GM13977 (cell line): ENCODE data around the gene GRIP1.

ENCODE experiments used
- DNase-seq: peaks from one replicate; pipeline ENCODE4 v3.0.0; 2012; ENCODE audit warnings: low spot score
- in situ Hi-C: fragments of 300-500 bp; cut with MboI; formaldehyde crosslinking; loops from one replicate; pipeline ENCODE4 v1.12.0; 2022; ENCODE audit warnings: low sequenced_read_pairs, low pct_unique_long_range_greater_than_20kb, mixed read lengths, inconsistent platforms; ENCODE audit not compliant: unreplicated experiment
- TF ChIP-seq, protein P1 (sequence below): IDR thresholded peaks from 2 replicates; pipeline ENCODE4 v1.5.1; 2012; ENCODE audit warnings: mild to moderate bottlenecking, control low read depth; ENCODE audit not compliant: insufficient read depth; ENCODE audit errors: extremely low read depth, missing control alignments

The GRIP1 gene

DNA sequence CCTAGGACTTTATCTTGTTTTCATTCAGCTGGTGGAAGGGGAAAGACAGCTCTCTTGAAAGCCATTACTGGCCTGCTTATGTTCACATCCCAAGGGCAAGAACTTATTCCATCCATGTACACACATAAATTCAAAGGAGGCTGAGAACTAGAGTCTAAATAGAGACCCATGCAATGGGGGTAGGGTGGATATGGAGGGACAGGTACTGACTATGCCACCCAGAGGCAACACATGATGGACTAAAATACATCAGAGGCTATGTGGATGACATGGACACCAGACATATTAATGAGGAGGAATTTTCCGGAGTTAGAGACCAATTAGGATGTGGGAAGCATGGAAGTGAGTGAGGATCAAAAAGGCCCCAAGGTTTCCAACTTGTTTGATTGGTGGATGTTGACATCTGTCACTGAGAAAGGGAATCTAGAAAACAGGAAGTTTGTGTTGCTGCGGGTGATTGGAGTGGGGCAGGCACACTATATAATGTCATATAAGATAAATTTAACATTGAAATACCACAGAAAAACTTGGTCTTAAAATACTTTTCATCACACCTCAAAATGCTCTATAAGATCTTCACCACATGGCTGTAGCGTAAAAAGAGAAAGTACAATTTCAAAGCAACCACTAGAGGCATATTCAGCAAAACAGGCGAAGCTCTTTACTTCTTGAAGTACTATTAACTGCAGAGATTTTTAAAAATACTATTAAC lies 130.4 kb downstream of the GRIP1 start:
- in situ Hi-C loops = no loop called here
- TF ChIP-seq, protein P1, sequence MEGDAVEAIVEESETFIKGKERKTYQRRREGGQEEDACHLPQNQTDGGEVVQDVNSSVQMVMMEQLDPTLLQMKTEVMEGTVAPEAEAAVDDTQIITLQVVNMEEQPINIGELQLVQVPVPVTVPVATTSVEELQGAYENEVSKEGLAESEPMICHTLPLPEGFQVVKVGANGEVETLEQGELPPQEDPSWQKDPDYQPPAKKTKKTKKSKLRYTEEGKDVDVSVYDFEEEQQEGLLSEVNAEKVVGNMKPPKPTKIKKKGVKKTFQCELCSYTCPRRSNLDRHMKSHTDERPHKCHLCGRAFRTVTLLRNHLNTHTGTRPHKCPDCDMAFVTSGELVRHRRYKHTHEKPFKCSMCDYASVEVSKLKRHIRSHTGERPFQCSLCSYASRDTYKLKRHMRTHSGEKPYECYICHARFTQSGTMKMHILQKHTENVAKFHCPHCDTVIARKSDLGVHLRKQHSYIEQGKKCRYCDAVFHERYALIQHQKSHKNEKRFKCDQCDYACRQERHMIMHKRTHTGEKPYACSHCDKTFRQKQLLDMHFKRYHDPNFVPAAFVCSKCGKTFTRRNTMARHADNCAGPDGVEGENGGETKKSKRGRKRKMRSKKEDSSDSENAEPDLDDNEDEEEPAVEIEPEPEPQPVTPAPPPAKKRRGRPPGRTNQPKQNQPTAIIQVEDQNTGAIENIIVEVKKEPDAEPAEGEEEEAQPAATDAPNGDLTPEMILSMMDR = peak; percentile 38
- no peak for DNase-seq

DNA sequence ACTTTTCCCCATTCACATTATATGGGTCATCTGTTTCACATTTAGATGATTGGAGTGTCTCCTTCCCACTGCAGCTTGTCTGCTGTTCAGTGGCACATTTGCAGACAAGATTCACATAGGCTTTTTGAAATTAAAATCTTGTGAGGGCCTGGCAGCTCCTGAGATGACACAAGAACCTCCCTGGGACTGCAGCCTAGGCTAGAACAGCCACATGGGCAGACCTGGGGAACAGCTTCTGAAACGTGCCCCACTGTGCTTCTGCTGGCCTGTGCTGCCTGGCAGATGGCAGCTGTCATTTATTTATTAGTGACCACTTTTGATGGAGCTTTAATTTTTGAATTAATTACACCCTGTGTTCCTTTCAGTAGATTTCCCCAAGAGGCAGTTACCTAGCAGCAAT lies 137.4 kb downstream of the GRIP1 start:
- DNase-seq = no peak
- TF ChIP-seq, protein P1 = no peak
- in situ Hi-C loops = no loop called here

DNA sequence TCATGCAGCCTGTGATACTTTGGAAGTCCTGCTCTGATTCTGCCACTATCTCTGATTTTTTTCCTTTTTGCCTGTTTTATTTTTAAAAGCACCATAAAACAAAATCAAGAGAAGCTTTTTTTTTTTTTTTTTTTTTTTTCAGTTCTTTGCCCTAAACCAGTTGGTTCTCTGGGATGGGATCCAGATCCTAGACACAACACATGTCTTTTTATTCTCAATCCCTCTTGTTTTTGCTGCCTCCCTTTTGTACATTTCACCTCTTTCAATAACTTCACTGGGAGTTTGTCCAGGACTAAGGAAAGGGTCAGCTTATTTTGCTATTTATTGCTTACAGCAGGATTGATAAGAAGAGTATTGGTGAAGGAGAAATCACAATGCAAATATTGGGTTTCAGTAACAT lies 139.4 kb downstream of the GRIP1 start:
- TF ChIP-seq, protein P1 = no peak
- in situ Hi-C loops = no loop called here
- no peak for DNase-seq

DNA sequence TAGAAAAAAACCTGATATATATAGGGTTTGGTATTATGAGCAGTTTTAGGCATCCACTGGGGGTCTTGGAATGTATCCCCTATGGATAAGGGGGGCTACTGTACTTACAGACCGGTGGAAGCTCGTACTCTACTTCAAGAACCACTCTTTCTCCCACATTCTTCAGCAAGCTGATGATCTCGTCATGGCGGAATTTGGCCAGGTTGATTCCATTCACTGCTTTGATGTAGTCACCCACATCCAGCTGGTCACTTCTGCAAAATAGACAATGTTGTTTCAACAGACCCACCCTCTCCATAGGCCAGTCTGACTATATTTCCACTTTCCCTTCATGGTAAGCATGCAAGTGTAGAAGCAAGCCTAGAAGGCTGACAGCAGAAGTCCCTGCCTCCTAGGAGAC lies 139.9 kb downstream of the GRIP1 start:
- in situ Hi-C loops = no loop called here
- TF ChIP-seq, protein P1 = no peak

DNA sequence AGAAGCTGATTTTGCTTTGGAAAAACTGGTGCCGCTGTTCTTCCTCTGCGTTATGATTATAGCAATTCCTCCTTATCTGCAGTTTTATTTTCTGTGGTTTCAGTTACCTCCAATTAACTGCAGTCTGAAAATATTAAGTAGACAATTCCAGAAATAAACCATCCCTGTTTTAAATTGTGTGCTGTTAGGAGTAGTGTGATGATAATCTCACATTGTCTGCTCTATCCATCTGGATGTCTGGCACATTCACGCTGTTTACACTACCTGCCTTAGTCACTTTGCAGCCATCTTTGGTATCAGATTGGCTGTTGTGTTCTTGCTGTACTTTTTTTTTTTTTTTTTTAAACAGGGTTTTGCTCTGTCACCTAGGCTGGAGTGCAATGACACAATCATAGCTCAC lies 141.0 kb downstream of the GRIP1 start:
- no peak for DNase-seq
- TF ChIP-seq, protein P1 = no peak
- in situ Hi-C loops = no loop called here

More for the DNA sequence above, 139.9 kb downstream of the GRIP1 start:
- DNase-seq = no peak

DNA sequence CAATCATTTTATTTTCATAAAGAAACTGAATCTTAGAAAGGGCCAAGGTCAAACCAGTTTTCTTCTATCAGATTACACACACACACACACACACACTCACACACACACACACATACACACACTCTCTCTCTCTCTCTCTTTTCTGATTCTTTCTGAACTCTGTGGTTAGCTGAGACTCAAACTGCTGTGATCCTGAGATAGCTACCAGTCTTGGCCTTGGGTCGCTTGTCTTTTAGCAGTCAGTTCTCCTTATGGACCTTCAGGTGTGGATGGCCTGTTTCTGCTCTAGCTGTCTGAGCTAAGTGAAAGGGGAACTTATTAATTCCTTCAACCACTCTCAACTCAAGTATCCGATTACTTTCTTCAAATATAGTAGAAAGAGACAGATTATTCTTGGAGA lies 145.1 kb downstream of the GRIP1 start:
- DNase-seq = no peak
- in situ Hi-C loops = no loop called here
- TF ChIP-seq, protein P1 = no peak
